GM18873 (cell line): ENCODE results near the gene CDC73.
"Not testable (repeated sequence)": the region's sequence is repeated elsewhere in the genome, so short reads cannot be mapped to it uniquely, and the experiment has no call there.

Source experiments
- ATAC-seq: cut with Tn5 transposase; IDR thresholded peaks from one replicate; pipeline ENCODE4 v1.9.1; 2021; ENCODE audit warnings: mild to moderate bottlenecking, moderate library complexity, moderate number of reproducible peaks; ENCODE audit not compliant: unreplicated experiment, low FRiP score

The CDC73 gene

GRCh38 chr1:193275773-193276172 lies 153.9 kb downstream of the CDC73 start:
- ATAC-seq = no peak

GRCh38 chr1:193278968-193279367 lies 157.1 kb downstream of the CDC73 start:
- ATAC-seq = no peak

GRCh38 chr1:193281894-193282293 lies 160.1 kb downstream of the CDC73 start:
- no peak for ATAC-seq

- no peak for ATAC-seq
These were observed 161.2 kb downstream of the CDC73 start for GRCh38 chr1:193283016-193283415.

- no peak for ATAC-seq
These were observed 162.4 kb downstream of the CDC73 start for GRCh38 chr1:193284219-193284618.

GRCh38 chr1:193285641-193286040 lies 163.8 kb downstream of the CDC73 start:
- no peak for ATAC-seq

- not testable (repeated sequence) for ATAC-seq
These were observed 166.8 kb downstream of the CDC73 start for GRCh38 chr1:193288548-193289080.

- ATAC-seq = no peak
These were observed 171.9 kb downstream of the CDC73 start for GRCh38 chr1:193293726-193294125.

- ATAC-seq = no peak
These were observed 177.2 kb downstream of the CDC73 start for GRCh38 chr1:193299038-193299437.

GRCh38 chr1:193301746-193302145 lies 179.9 kb downstream of the CDC73 start:
- no peak for ATAC-seq

GRCh38 chr1:193303849-193304248 lies 182.0 kb downstream of the CDC73 start:
- no peak for ATAC-seq
